K562 (cell line): ENCODE measurements around the gene ANO8. TPM values are rescaled to one million over a fixed set of nuclear protein-coding genes. Genes with fewer than 3 reads are reported as not detected.

Experiments
- ARHGAP35 ChIP-seq: fragments of 450-650 bp; IDR thresholded peaks from 2 replicates; pipeline ENCODE4 v1.6.1; 2018; ENCODE audit not compliant: partially characterized antibody
- CEBPG ChIP-seq, 3 experiments: fragments of 200-800 bp in 1 of 3; sonication (Bioruptor generic) in 1 of 3; sonication (generic) in 1 of 3; formaldehyde crosslinking in 1 of 3; IDR thresholded peaks in 2 of 3; conservative IDR thresholded peaks in 1 of 3; 2 replicates each; pipeline versions ENCODE4 v1.6.1 to v1.8.0; 2016 to 2022; ENCODE audit warnings: missing compliant biosample characterization in 2 of 3, missing genetic modification characterization in 2 of 3, mild to moderate bottlenecking in 1 of 3, missing genetic modification reagents in 1 of 3
- HDAC6 ChIP-seq: IDR thresholded peaks from 2 replicates; pipeline ENCODE4 v1.6.1; 2012; ENCODE audit warnings: low read depth, mild to moderate bottlenecking, control low read depth, inconsistent platforms, low read length, moderate library complexity
- HEY1 ChIP-seq: fragments of 250-450 bp; sonication (Bioruptor Pico); IDR thresholded peaks from 2 replicates; pipeline ENCODE4 v1.5.0; 2020; ENCODE audit warnings: mild to moderate bottlenecking, moderate library complexity, borderline replicate concordance
- JUN ChIP-seq, 2 experiments: sonication (generic) in 1 of 2; formaldehyde crosslinking in 1 of 2; IDR thresholded peaks; 2 replicates each; pipeline versions ENCODE4 v1.6.1 to v1.8.0; 2012 to 2022; ENCODE audit warnings: borderline replicate concordance in 2 of 2, mild to moderate bottlenecking in 2 of 2, improper control_type of control experiment in 1 of 2, low read depth in 1 of 2, low read length in 1 of 2, missing genetic modification reagents in 1 of 2
- LARP7 ChIP-seq: fragments of 450-650 bp; IDR thresholded peaks from 2 replicates; pipeline ENCODE4 v1.6.1; 2016
- LEF1 ChIP-seq: fragments of 450-650 bp; IDR thresholded peaks from 2 replicates; pipeline ENCODE4 v1.6.1; 2016; ENCODE audit warnings: mild to moderate bottlenecking
- MBD2 ChIP-seq: sonication (generic); IDR thresholded peaks from 2 replicates; pipeline ENCODE4 v1.6.1; 2016; ENCODE audit warnings: low read depth, borderline replicate concordance
- NCOA1 ChIP-seq: fragments of 450-650 bp; IDR thresholded peaks from 2 replicates; pipeline ENCODE4 v1.6.1; 2016; ENCODE audit warnings: low read depth
- SAFB ChIP-seq: fragments of 200-400 bp; formaldehyde crosslinking; IDR thresholded peaks from 2 replicates; pipeline ENCODE4 v1.6.1; 2017; ENCODE audit warnings: low read depth, low read length, borderline replicate concordance
- SLC30A9 ChIP-seq: fragments of 250-450 bp; sonication (Bioruptor Pico); IDR thresholded peaks from 2 replicates; pipeline ENCODE4 v1.8.0; 2022; ENCODE audit warnings: mild to moderate bottlenecking, moderate library complexity
- TBP ChIP-seq: optimal IDR thresholded peaks from 2 replicates; pipeline ENCODE3; 2011; ENCODE audit warnings: low read depth, low read length, improper control_type of control experiment
- TGIF2 ChIP-seq: sonication (generic); formaldehyde crosslinking; IDR thresholded peaks from 2 replicates; pipeline ENCODE4 v1.8.1; 2022; ENCODE audit warnings: mild to moderate bottlenecking, missing genetic modification reagents, moderate library complexity
- XRCC5 ChIP-seq: fragments of 200-400 bp; formaldehyde crosslinking; IDR thresholded peaks from 2 replicates; pipeline ENCODE4 v1.6.1; 2017; ENCODE audit warnings: low read depth, mild to moderate bottlenecking, low read length
- ZFP91 ChIP-seq: sonication (generic); formaldehyde crosslinking; IDR thresholded peaks from 2 replicates; pipeline ENCODE4 v1.8.0; 2022; ENCODE audit warnings: mild to moderate bottlenecking, missing genetic modification reagents
- ZMIZ1 ChIP-seq, 2 experiments: fragments of 150-350 bp in 1 of 2; IDR thresholded peaks; 2 replicates each; pipeline ENCODE4 v1.6.1; 2012 to 2016; ENCODE audit warnings: low read depth in 2 of 2, low read length in 2 of 2, mild to moderate bottlenecking in 1 of 2, moderate library complexity in 1 of 2
- ZNF184 ChIP-seq: sonication (generic); formaldehyde crosslinking; IDR thresholded peaks from 2 replicates; pipeline ENCODE4 v1.5.0; 2020; ENCODE audit warnings: missing genetic modification reagents
- ZNF280B ChIP-seq: fragments of 250-450 bp; sonication (Bioruptor Pico); IDR thresholded peaks from 2 replicates; pipeline ENCODE4 v1.5.1; 2021; ENCODE audit warnings: mild to moderate bottlenecking
- ZNF436 ChIP-seq: fragments of 250-450, 450-650 bp; sonication (Bioruptor Pico); formaldehyde crosslinking; IDR thresholded peaks from 2 replicates; pipeline ENCODE4 v1.7.0; 2020; ENCODE audit warnings: mild to moderate bottlenecking
- ZNF764 ChIP-seq: fragments of 250-450 bp; sonication (Bioruptor Pico); IDR thresholded peaks from 2 replicates; pipeline ENCODE4 v1.4.0; 2020; ENCODE audit warnings: low read depth, mild to moderate bottlenecking, moderate library complexity
- ZNF77 ChIP-seq: fragments of 250-450 bp; sonication (Bioruptor Pico); IDR thresholded peaks from 2 replicates; pipeline ENCODE4 v1.5.0; 2020
- polyA plus RNA-seq, 8 experiments: library from polyadenylated mRNA; depleted of rRNA in 4 of 8; stranded (reverse) in 5 of 8; unstranded in 3 of 8; fragments of >200 nt; fragmentation: Nextera tagmentation in 2 of 8; fragmentation: Illumina TruSeq in 1 of 8; extraction: Ambion mirVana in 2 of 8; extraction: Trizol in 1 of 8; gene quantifications; 2 replicates each; pipeline versions ENCODE4 v1.2.1 to v1.2.3, GENCODE V29; 2011 to 2014; ENCODE audit warnings: inconsistent platforms in 1 of 8, missing spikeins in 1 of 8
- total RNA-seq, 7 experiments: library from RNA; depleted of rRNA in 6 of 7; stranded (reverse); fragments of >200 nt in 6 of 7; fragmentation: Illumina TruSeq in 2 of 7; extraction: Trizol in 2 of 7; gene quantifications; 2 replicates each; pipeline versions ENCODE4 v1.2.1 to v1.2.3, GENCODE V29; 2011 to 2021; ENCODE audit warnings: low replicate concordance in 1 of 7

The ANO8 gene
- total and polyA plus RNA-seq, 9 of the 15 experiments (the other 6 are each of a cell fraction or from before 2014, with no cell fraction given): 0.07 to 7.6 (median 2.3) TPM; not detected in 1

GRCh38 chr19:17333611-17334413 is 843 bp downstream of the ANO8 start (continued):
- TF ChIP-seq ARHGAP35 (no peak), SLC30A9 (CRISPR knock-in tag) (no peak), HEY1 (CRISPR knock-in tag) (no peak), ZFP91 (CRISPR knock-in tag) (peak; percentile 64; the same call in 1 of the 2 replicates), CEBPG (CRISPR knock-in tag; IDR thresholded peaks at IDR 0.05) (peak; percentile 48; the same call in 1 of the 2 replicates), CEBPG (tag; conservative IDR thresholded peaks at IDR 0.05 in 1 of 2, IDR thresholded peaks at IDR 0.05 in 1 of 2) (no peak), XRCC5 (peak; percentile 86), TGIF2 (CRISPR knock-in tag) (0 out of 2 replicates have a peak, but pooled peaks have one; percentile 83), ZNF280B (CRISPR knock-in tag) (no peak), ZNF764 (CRISPR knock-in tag) (no peak; the same call in 1 of the 2 replicates), LEF1 (peak; percentile 77), MBD2 (no peak), ZMIZ1 (IDR thresholded peaks at IDR 0.05; ENCODE audit: low read depth in 2 of 2, low read length in 2 of 2) (peak in 1 of 2 experiments; percentile 52; a peak in 1 of 4 replicates), ZNF77 (CRISPR knock-in tag) (no peak), JUN (IDR thresholded peaks at IDR 0.05; ENCODE audit: borderline replicate concordance, low read depth, low read length) (no peak; the same call in 1 of the 2 replicates), JUN (CRISPR knock-in tag; IDR thresholded peaks at IDR 0.05; ENCODE audit: borderline replicate concordance) (peak; percentile 73; the same call in 1 of the 2 replicates), ZNF184 (CRISPR knock-in tag) (no peak), ZNF436 (CRISPR knock-in tag) (no peak), TBP (peak; percentile 50), LARP7 (no peak), HDAC6 (no peak), SAFB (no peak), NCOA1 (peak; percentile 42; the same call in 1 of the 2 replicates)
